Thyroid gland (tissue), 4 donors: ENCODE results near the gene COPE. TPM values are rescaled to one million over a fixed set of nuclear protein-coding genes. Genes with fewer than 3 reads are reported as not detected.

ENCODE experiments used
- DNase-seq, 2 donors: peaks; one replicate each; pipeline ENCODE4 v3.0.0-alpha.2; 2019
- H3K27ac ChIP-seq, 3 donors: fragments of 200-600 bp; sonication (generic); 1 replicate in 2 of 3; 2 replicates in 1 of 3; pipeline ENCODE4 v1.5.1; 2016 to 2019; ENCODE audit warnings: mild to moderate bottlenecking in 1 of 3, moderate library complexity in 1 of 3
- H3K27me3 ChIP-seq: fragments of 200-600 bp; sonication (generic); one replicate; pipeline ENCODE4 v1.5.1; 2019
- H3K36me3 ChIP-seq, 2 donors: fragments of 200-600 bp; sonication (generic); one replicate each; pipeline ENCODE4 v1.5.1; 2016 to 2019
- H3K4me1 ChIP-seq, 2 donors: fragments of 200-600 bp; sonication (generic); one replicate each; pipeline ENCODE4 v1.5.1; 2017 to 2019
- H3K4me3 ChIP-seq, 3 donors: fragments of 200-600 bp; sonication (generic); replicated peaks in 1 of 3; 1 replicate in 2 of 3; 2 replicates in 1 of 3; pipeline ENCODE4 v1.5.1; 2016; ENCODE audit warnings: mild to moderate bottlenecking in 1 of 3
- H3K9me3 ChIP-seq: fragments of 200-600 bp; sonication (generic); one replicate; pipeline ENCODE4 v1.5.1; 2017
- CTCF ChIP-seq, 6 experiments: fragments of 200-600 bp in 3 of 6; fragments of 450-650 bp in 3 of 6; sonication (generic) in 3 of 6; IDR thresholded peaks; one replicate each; pipeline ENCODE4 v1.5.1; 2016 to 2019; ENCODE audit warnings: antibody characterized with exemption in 6 of 6, mild to moderate bottlenecking in 2 of 6, inconsistent platforms in 1 of 6, moderate library complexity in 1 of 6
- POLR2A ChIP-seq, 2 donors: fragments of 450-650 bp; IDR thresholded peaks; one replicate each; pipeline ENCODE4 v1.6.1; 2017; ENCODE audit warnings: antibody characterized with exemption in 2 of 2, mild to moderate bottlenecking in 2 of 2, moderate library complexity in 1 of 2
- WGBS, 2 donors: methylation state at CpG; one replicate each; pipeline ENCODE4 v1.1.5; 2017; 5-methylcytosine and 5-hydroxymethylcytosine counted together
- intact Hi-C: fragments of 100-400 bp; cut with DNase I; formaldehyde crosslinking; loops from one replicate; pipeline ENCODE4 v1.15.1; 2023
- total RNA-seq, 4 donors: library from RNA; depleted of rRNA; stranded (reverse); fragments of >200 nt; gene quantifications; one replicate each; pipeline ENCODE4 v1.2.3, GENCODE V29; 2016

Gene COPE
- total RNA-seq, 4 donors from 2014 or later = 192 to 405 (median 329) TPM

- intact Hi-C loops = no loop called here
- no peak for TF ChIP-seq CTCF (IDR thresholded peaks at IDR 0.05)
- TF ChIP-seq POLR2A (IDR thresholded peaks at IDR 0.05) = no peak
- DNase-seq = no peak
Observed at GRCh38 chr19:18946335-18946734, 27.1 kb upstream of the COPE start.

GRCh38 chr19:18945297-18945696 lies 26.1 kb upstream of the COPE start:
- no peaks in the 10 kb centered on the region for H3K9me3 ChIP-seq
- no peaks in the 10 kb centered on the region for H3K27me3 ChIP-seq
- intact Hi-C loops = no loop called here
- H3K4me1 ChIP-seq = peaks cover 0 to 3% of the 10 kb centered on the region in 2 donors
- no peak for DNase-seq
- no peak overlapping the region for H3K27ac ChIP-seq
- no peak overlapping the region for H3K4me3 ChIP-seq
- H3K36me3 ChIP-seq = no peaks in the 10 kb centered on the region
- TF ChIP-seq CTCF (IDR thresholded peaks at IDR 0.05) (no peak), POLR2A (IDR thresholded peaks at IDR 0.05) (no peak)
- 90 to 92% methylated on average over 9 of the region's 9 CpGs for WGBS, 2 donors

More at GRCh38 chr19:18946335-18946734, 27.1 kb upstream of the COPE start:
- Histone ChIP-seq H3K27ac (no peak overlapping the region), H3K36me3 (no peaks in the 10 kb centered on the region), H3K4me1 (peaks cover 0 to 3% of the 10 kb centered on the region in 2 donors), H3K4me3 (no peak overlapping the region), H3K9me3 (no peaks in the 10 kb centered on the region), H3K27me3 (no peaks in the 10 kb centered on the region)

GRCh38 chr19:18943465-18943864 lies 24.3 kb upstream of the COPE start:
- Histone ChIP-seq H3K27ac (no peak overlapping the region), H3K4me1 (peaks cover 9 to 15% of the 10 kb centered on the region in 2 donors), H3K9me3 (no peaks in the 10 kb centered on the region), H3K4me3 (no peak overlapping the region), H3K36me3 (no peaks in the 10 kb centered on the region), H3K27me3 (no peaks in the 10 kb centered on the region)
- TF ChIP-seq CTCF (IDR thresholded peaks at IDR 0.05) = no peak
- TF ChIP-seq POLR2A (IDR thresholded peaks at IDR 0.05) = no peak
- WGBS, 2 donors = 86 to 87% methylated on average over 4 of the region's 4 CpGs
- no peak for DNase-seq
- intact Hi-C loops = loop anchor here (5.0 kb wide), 1 partner anchor 44 kb away; no protein-coding TSS in a partner anchor

GRCh38 chr19:18942692-18943091 lies 23.5 kb upstream of the COPE start:
- 90 to 96% methylated on average over 6 of the region's 6 CpGs for WGBS, 2 donors
- intact Hi-C loops = loop anchor here (5.0 kb wide), 1 partner anchor 45 kb away; no protein-coding TSS in a partner anchor
- DNase-seq = no peak

More at GRCh38 chr19:18942692-18943091, 23.5 kb upstream of the COPE start:
- peak overlapping the region in 1 of 3 donors; percentile 25 for H3K27ac ChIP-seq
- peaks cover 4 to 5% of the 10 kb centered on the region in 2 donors for H3K36me3 ChIP-seq
- H3K27me3 ChIP-seq = no peaks in the 10 kb centered on the region
- H3K4me3 ChIP-seq = no peak overlapping the region
- H3K4me1 ChIP-seq = peaks cover 9 to 15% of the 10 kb centered on the region in 2 donors
- TF ChIP-seq CTCF (IDR thresholded peaks at IDR 0.05) (no peak), POLR2A (IDR thresholded peaks at IDR 0.05) (no peak)
- H3K9me3 ChIP-seq = no peaks in the 10 kb centered on the region
